Caco-2 (cell line): Measurements from ENCODE around the gene CYP2U1. TPM values are rescaled to one million over a fixed set of nuclear protein-coding genes. Genes with fewer than 3 reads are reported as not detected.

Source experiments
- Bru-seq: library from RNA; stranded (reverse); fragments of 400-500 nt; gene quantifications from one replicate; lab custom pipeline; 2021; lab: Mats Ljungman, UMichigan
- BruChase-seq, 2 experiments: library from RNA; stranded (reverse); fragments of 400-500 nt; gene quantifications; one replicate each; lab custom pipeline; 2021; lab: Mats Ljungman, UMichigan
- BruUV-seq: library from RNA; stranded (reverse); fragments of 400-500 nt; replicated peaks from 2 replicates; lab custom pipeline; 2021; lab: Mats Ljungman, UMichigan
- CTCF ChIA-PET: fragments of 300-600 bp; sonication (Branson Sonifier 250); formaldehyde crosslinking; loops from one replicate; lab custom pipeline; 2022; ENCODE audit warnings: antibody characterized with exemption; lab: Charles Lee
- POLR2A ChIA-PET: fragments of 300-600 bp; sonication (Branson Sonifier 250); formaldehyde crosslinking; loops from one replicate; lab custom pipeline; 2022; ENCODE audit warnings: antibody characterized with exemption; lab: Charles Lee
- DNase-seq, 2 experiments: peaks; one replicate each; pipeline versions ENCODE4 v3.0.0 to v3.0.0-alpha.2; 2020 to 2022
- H3K27me3 ChIP-seq: replicated peaks from 2 replicates; pipeline ENCODE4 v1.6.0; 2011; ENCODE audit warnings: low read length; ENCODE audit not compliant: control insufficient read depth, insufficient read depth
- H3K36me3 ChIP-seq: 2 replicates; pipeline ENCODE4 v1.5.1; 2011; ENCODE audit warnings: low read length; ENCODE audit not compliant: control insufficient read depth, insufficient read depth
- H3K4me1 ChIP-seq: fragments of 250-450 bp; sonication (Bioruptor Pico); 2 replicates; pipeline ENCODE4 v1.5.1; 2020; ENCODE audit warnings: mild to moderate bottlenecking
- H3K4me3 ChIP-seq: 2 replicates; pipeline ENCODE4 v1.5.1; 2011; ENCODE audit warnings: low read depth, mild to moderate bottlenecking, control low read depth, low read length
- H3K9me3 ChIP-seq: fragments of 250-450 bp; sonication (Bioruptor Pico); 2 replicates; pipeline ENCODE4 v1.5.1; 2020; ENCODE audit warnings: mild to moderate bottlenecking, moderate library complexity
- H3K27ac Mint-ChIP-seq: one replicate; pipeline ENCODE4 v1.8.0; 2022; ENCODE audit warnings: mixed read lengths; ENCODE audit not compliant: unreplicated experiment
- H3K27me3 Mint-ChIP-seq: one replicate; pipeline ENCODE4 v1.8.0; 2022; ENCODE audit warnings: mixed read lengths; ENCODE audit not compliant: insufficient read depth, unreplicated experiment
- H3K36me3 Mint-ChIP-seq: one replicate; pipeline ENCODE4 v1.8.0; 2022; ENCODE audit warnings: mild to moderate bottlenecking, mixed read lengths; ENCODE audit not compliant: insufficient read depth, unreplicated experiment
- H3K4me1 Mint-ChIP-seq: one replicate; pipeline ENCODE4 v1.8.0; 2022; ENCODE audit warnings: low read depth, mixed read lengths; ENCODE audit not compliant: unreplicated experiment
- H3K4me3 Mint-ChIP-seq: one replicate; pipeline ENCODE4 v1.8.0; 2022; ENCODE audit warnings: mild to moderate bottlenecking, moderate library complexity, mixed read lengths; ENCODE audit not compliant: unreplicated experiment
- H3K9me3 Mint-ChIP-seq: one replicate; pipeline ENCODE4 v1.8.0; 2022; ENCODE audit warnings: mixed read lengths; ENCODE audit not compliant: unreplicated experiment
- intact Hi-C: fragments of 100-400 bp; cut with micrococcal nuclease; formaldehyde crosslinking; loops from one replicate; pipeline ENCODE4 v1.10.0; 2022; ENCODE audit not compliant: unreplicated experiment
- long read RNA-seq: library from polyadenylated mRNA; stranded (forward); transcript quantifications from one replicate; pipeline ENCODE4 v2.0.0, GENCODE V29; 2022
- total RNA-seq: library from RNA; stranded (reverse); gene quantifications from 2 replicates; pipeline ENCODE4 v1.2.3, GENCODE V29; 2022
- TF ChIP-seq, protein P1 (sequence below), 2 experiments: fragments of 200-600 bp in 1 of 2; IDR thresholded peaks; 1 replicate in 1 of 2; 2 replicates in 1 of 2; pipeline versions ENCODE4 v1.5.1 to v1.8.0; 2011 to 2022; ENCODE audit warnings: antibody characterized with exemption in 1 of 2, control low read depth in 1 of 2, inconsistent platforms in 1 of 2, low read depth in 1 of 2, low read length in 1 of 2, mild to moderate bottlenecking in 1 of 2, moderate library complexity in 1 of 2; ENCODE audit not compliant: insufficient read depth in 1 of 2, severe bottlenecking in 1 of 2, unreplicated experiment in 1 of 2

The CYP2U1 gene
- 1.4 and 1.7 TPM in 2 replicates for total RNA-seq
- Bru-seq, nascent RNA, result percentile 37 among the genes with signal in this experiment
- BruChase-seq, experiment 1, labeled RNA remaining after a 2-hour chase, result percentile 43 among the genes with signal in this experiment
- BruChase-seq, experiment 2, labeled RNA remaining after a 6-hour chase, result percentile 42 among the genes with signal in this experiment
- long read RNA-seq, full-length matches to known transcripts, result 3 of 6 reads
- long read RNA-seq, partial matches to known transcripts, result 0 of 6 reads
- long read RNA-seq, other reads (novel, unspliced or antisense), result 3 of 6 reads

DNA sequence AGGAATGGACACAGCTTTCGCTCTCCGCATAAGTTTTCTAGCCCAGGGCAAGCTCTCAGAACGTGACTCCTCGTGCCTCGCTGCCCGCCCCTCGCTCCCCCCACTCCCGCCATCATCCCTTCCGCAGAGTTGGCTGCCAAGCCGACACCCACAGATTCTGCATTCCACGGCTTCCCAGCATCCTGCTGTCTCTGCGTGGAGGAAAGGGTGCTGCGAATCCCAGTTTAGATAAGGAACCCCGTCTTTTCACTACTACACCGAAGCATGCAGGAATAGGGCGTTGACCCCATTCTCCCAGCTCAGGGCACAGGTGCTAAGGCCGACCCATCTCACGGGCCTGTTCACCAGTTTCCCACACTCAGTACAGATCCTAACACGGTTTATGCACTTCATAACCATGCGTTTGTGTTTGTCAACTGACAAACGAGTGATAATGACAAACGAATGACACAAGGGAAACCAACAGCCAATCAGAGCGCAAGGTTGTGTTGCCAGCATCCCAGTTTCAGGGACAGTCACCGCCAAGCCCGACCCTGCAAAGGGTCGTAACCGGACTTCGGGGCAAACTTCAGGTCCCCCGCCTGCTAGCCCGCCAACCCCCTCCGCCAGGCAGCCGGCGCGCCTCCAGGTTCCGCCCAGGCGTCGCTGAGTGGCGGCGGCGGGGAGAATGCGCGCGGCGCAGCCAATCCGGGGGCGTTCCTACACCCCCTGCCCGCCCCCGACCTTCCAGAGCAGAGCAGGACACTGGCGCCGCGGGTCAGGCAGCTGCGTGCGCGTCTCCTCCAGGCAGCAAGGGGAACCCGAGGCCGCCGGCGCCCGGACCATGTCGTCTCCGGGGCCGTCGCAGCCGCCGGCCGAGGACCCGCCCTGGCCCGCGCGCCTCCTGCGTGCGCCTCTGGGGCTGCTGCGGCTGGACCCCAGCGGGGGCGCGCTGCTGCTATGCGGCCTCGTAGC is at the start of gene CYP2U1:
Gene CYP2U1 (plus strand): TSS at position 729 of the 954 bp plus-strand sequence. CDS start 95 bp downstream, at position 824.
- BruUV-seq, result no TSS peak
- H3K27ac Mint-ChIP-seq, result no peak within 1 kb of the TSS
- Histone ChIP-seq H3K4me1 (0 out of 2 replicates have a peak, but pooled peaks cover 3% of the 10 kb centered on the region), H3K36me3 (no peaks in the 10 kb centered on the region), H3K9me3 (no peaks in the 10 kb centered on the region), H3K4me3 (peak within 1 kb of the TSS; percentile 52), H3K27me3 (no peaks in the 10 kb centered on the region)
- H3K4me1 Mint-ChIP-seq, result peaks cover 14% of the 10 kb centered on the region
- H3K36me3 Mint-ChIP-seq, result peaks cover 5% of the 10 kb centered on the region
- CTCF ChIA-PET, result no interaction called here
- POLR2A ChIA-PET, result interaction anchor here (0.6 kb wide), 1 partner anchor 249 kb away, joined by 21 read pairs; no protein-coding TSS in a partner anchor
- TF ChIP-seq, protein P1, sequence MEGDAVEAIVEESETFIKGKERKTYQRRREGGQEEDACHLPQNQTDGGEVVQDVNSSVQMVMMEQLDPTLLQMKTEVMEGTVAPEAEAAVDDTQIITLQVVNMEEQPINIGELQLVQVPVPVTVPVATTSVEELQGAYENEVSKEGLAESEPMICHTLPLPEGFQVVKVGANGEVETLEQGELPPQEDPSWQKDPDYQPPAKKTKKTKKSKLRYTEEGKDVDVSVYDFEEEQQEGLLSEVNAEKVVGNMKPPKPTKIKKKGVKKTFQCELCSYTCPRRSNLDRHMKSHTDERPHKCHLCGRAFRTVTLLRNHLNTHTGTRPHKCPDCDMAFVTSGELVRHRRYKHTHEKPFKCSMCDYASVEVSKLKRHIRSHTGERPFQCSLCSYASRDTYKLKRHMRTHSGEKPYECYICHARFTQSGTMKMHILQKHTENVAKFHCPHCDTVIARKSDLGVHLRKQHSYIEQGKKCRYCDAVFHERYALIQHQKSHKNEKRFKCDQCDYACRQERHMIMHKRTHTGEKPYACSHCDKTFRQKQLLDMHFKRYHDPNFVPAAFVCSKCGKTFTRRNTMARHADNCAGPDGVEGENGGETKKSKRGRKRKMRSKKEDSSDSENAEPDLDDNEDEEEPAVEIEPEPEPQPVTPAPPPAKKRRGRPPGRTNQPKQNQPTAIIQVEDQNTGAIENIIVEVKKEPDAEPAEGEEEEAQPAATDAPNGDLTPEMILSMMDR (IDR thresholded peaks at IDR 0.05; ENCODE audit: insufficient read depth in 1 of 2, low read depth in 1 of 2, low read length in 1 of 2, severe bottlenecking in 1 of 2, unreplicated experiment in 1 of 2), result no peak
- intact Hi-C loops, result loop anchor here (5.0 kb wide), 1 partner anchor 56 kb away; the partner anchor contains the start of gene HADH
- peak within 1 kb of the TSS; percentile 85 for H3K4me3 Mint-ChIP-seq
- H3K27me3 Mint-ChIP-seq, result peaks cover 8% of the 10 kb centered on the region
- H3K9me3 Mint-ChIP-seq, result no peaks in the 10 kb centered on the region
- DNase-seq, result peak; percentile 81 to 86

DNA sequence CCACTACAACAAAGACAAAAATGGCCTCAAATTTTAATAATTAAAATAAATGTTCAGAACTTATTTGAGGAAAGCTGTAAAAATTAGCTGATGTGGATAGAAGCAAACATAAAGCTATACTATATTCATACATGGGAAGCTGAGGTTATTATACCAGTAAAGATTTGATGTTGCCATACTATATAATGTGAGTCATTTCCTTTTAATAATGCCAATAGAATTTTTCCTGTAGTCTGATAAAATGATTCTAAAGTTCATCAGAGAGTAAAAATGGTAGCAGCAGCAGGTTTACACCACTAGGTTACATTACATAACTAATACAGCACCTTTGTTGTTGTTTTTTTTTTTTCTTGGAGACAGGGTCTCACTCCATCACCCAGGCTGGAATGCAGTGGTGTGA is 45.5 kb upstream of the CYP2U1 start:
- H3K4me1 Mint-ChIP-seq, result no peaks in the 10 kb centered on the region
- Histone ChIP-seq H3K27me3 (no peaks in the 10 kb centered on the region), H3K4me3 (no peak overlapping the region), H3K4me1 (no peaks in the 10 kb centered on the region), H3K36me3 (no peaks in the 10 kb centered on the region), H3K9me3 (peaks cover 25% of the 10 kb centered on the region)
- peaks cover 22% of the 10 kb centered on the region for H3K9me3 Mint-ChIP-seq
- H3K27me3 Mint-ChIP-seq, result peaks cover 4% of the 10 kb centered on the region
- no peaks in the 10 kb centered on the region for H3K36me3 Mint-ChIP-seq
- ChIA-PET POLR2A (no interaction called here), CTCF (no interaction called here)
- BruUV-seq, result no TSS peak
- no peak overlapping the region for H3K27ac Mint-ChIP-seq
- no peak overlapping the region for H3K4me3 Mint-ChIP-seq
- DNase-seq, result no peak
- intact Hi-C loops, result no loop called here
- TF ChIP-seq, protein P1 (IDR thresholded peaks at IDR 0.05; ENCODE audit: insufficient read depth in 1 of 2, low read depth in 1 of 2, low read length in 1 of 2, severe bottlenecking in 1 of 2, unreplicated experiment in 1 of 2), result no peak

DNA sequence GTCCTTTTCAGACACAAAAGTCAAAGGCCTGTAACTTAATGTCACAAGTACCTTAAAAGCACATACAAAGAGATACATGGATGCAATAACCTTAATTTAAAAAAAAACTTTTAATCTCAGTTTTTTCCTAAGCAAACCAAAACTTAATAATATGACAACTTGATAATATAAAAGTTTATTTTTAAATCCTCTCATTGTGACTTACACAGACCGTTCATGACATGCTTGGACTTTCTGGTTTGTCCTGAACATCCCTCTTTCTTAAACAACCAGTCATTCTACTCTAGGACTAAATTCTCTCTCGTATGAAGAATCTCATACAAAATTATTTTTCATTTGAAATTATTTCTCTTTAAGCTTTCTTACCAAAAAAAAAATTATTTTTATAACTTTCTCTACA is 43.1 kb upstream of the CYP2U1 start:
- Histone ChIP-seq H3K36me3 (no peaks in the 10 kb centered on the region), H3K4me3 (no peak overlapping the region), H3K27me3 (no peaks in the 10 kb centered on the region), H3K4me1 (no peaks in the 10 kb centered on the region), H3K9me3 (peaks cover 25% of the 10 kb centered on the region)
- Mint-ChIP-seq H3K27ac (no peak overlapping the region), H3K4me1 (no peaks in the 10 kb centered on the region), H3K4me3 (no peak overlapping the region), H3K9me3 (peaks cover 21% of the 10 kb centered on the region), H3K36me3 (no peaks in the 10 kb centered on the region), H3K27me3 (no peaks in the 10 kb centered on the region)
- BruUV-seq, result no TSS peak
- POLR2A ChIA-PET, result no interaction called here
- peak in 1 of 2 experiments; percentile 9 for DNase-seq
- TF ChIP-seq, protein P1 (IDR thresholded peaks at IDR 0.05; ENCODE audit: insufficient read depth in 1 of 2, low read depth in 1 of 2, low read length in 1 of 2, severe bottlenecking in 1 of 2, unreplicated experiment in 1 of 2), result no peak
- CTCF ChIA-PET, result no interaction called here
- intact Hi-C loops, result no loop called here
